NB4 (cell line): Measurements from ENCODE around the gene EVI5.

ENCODE experiments used
- DNase-seq: peaks from one replicate; pipeline ENCODE4 v3.0.0; 2010; ENCODE audit warnings: low read depth
- H3K4me3 ChIP-seq: one replicate; pipeline ENCODE4 v1.5.1; 2011; ENCODE audit warnings: mild to moderate bottlenecking, low read depth, low read length, moderate library complexity
- CTCF ChIP-seq: IDR thresholded peaks from one replicate; pipeline ENCODE4 v1.5.1; 2012; ENCODE audit warnings: low read depth, low read length
- MAX ChIP-seq: IDR thresholded peaks from 2 replicates; pipeline ENCODE4 v1.6.1; 2011; ENCODE audit warnings: low read depth, low read length
- MYC ChIP-seq: IDR thresholded peaks from 2 replicates; pipeline ENCODE4 v1.6.1; 2011; ENCODE audit warnings: low read depth, low read length
- POLR2A ChIP-seq: IDR thresholded peaks from 2 replicates; pipeline ENCODE4 v1.6.1; 2011; ENCODE audit warnings: mild to moderate bottlenecking; ENCODE audit not compliant: insufficient read length; ENCODE audit errors: extremely low read depth

The EVI5 gene

DNA sequence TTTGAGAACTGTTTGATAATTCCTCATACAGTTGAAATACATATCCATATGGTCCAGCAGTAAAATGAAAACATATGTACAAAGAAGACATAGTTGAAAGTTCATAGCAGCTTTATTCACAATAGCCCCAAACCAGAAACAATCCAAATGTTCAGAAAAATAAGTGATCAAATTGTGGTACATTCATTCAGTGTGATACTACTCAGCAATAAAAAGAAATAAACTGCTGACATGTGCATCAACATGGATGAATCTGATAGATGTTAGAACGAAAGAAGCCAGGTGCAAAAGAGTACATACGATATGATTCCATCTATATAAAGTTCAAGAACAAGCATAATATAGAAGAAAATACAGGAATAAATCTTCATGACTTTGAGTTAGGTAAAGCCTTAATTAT lies 77.2 kb downstream of the EVI5 start:
- TF ChIP-seq CTCF: no peak
- no peak for TF ChIP-seq MAX
- TF ChIP-seq MYC: no peak
- TF ChIP-seq POLR2A: no peak
- no peak overlapping the region for H3K4me3 ChIP-seq
- DNase-seq: no peak

GRCh38 chr1:92707292-92707691 lies 77.6 kb downstream of the EVI5 start:
- DNase-seq: no peak
- TF ChIP-seq MAX: no peak
- TF ChIP-seq MYC: no peak
- no peak for TF ChIP-seq POLR2A
- TF ChIP-seq CTCF: no peak
- no peak overlapping the region for H3K4me3 ChIP-seq

- TF ChIP-seq CTCF (no peak), MAX (no peak), MYC (no peak), POLR2A (no peak)
- H3K4me3 ChIP-seq: no peak overlapping the region
- DNase-seq: peak; percentile 4
Measured at GRCh38 chr1:92705446-92705845, 79.5 kb downstream of the EVI5 start.

GRCh38 chr1:92701147-92701546 lies 83.8 kb downstream of the EVI5 start:
- DNase-seq: no peak
- TF ChIP-seq CTCF (no peak), MAX (no peak), MYC (no peak), POLR2A (no peak)
- H3K4me3 ChIP-seq: no peak overlapping the region

DNA sequence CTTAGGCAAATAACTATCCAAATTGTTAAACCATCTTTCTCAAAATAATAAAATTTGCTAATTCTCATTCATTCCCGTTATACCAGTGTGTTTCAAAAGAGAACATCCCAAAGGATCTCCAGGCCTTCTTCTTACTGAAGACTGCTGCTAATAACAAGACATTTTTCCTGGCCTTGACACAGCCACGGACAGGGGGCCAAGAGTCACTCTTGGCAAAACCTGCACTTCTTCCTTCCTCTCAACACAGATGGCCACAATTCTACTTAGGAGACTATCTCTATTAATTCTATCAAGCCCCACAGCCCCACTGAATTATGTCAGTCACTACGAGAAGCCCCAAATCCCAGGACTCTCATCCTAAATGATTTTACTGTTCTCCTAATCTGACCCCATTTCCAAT lies 86.0 kb downstream of the EVI5 start:
- TF ChIP-seq MYC: no peak
- TF ChIP-seq POLR2A: no peak
- TF ChIP-seq MAX: no peak
- no peak for TF ChIP-seq CTCF
- H3K4me3 ChIP-seq: no peak overlapping the region
- no peak for DNase-seq

DNA sequence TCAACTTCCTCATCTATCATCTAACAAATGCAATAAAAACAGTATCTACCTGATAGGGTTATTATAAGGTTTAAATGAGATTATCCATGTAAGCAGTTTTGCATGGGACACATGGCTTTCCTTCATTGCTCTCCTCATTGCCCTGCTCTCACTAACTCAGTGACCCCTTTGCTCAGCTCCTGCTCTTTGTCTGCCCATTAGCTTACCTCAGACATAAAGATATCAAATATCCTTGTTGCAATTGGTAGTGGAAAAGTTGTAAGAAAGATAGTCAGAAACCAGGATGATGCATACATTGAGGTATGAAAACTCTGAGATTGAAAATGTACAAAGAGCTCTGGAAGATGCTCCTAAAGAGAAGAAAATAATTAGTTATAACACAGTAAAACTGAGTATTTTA lies 89.8 kb downstream of the EVI5 start:
- DNase-seq: no peak

More for the DNA sequence above, 89.8 kb downstream of the EVI5 start:
- no peak for TF ChIP-seq MYC
- TF ChIP-seq MAX: no peak
- no peak for TF ChIP-seq POLR2A
- TF ChIP-seq CTCF: no peak
- no peak overlapping the region for H3K4me3 ChIP-seq
